Fibroblast of upper back skin (primary cell): ENCODE results near the gene XPNPEP1.
A peak's percentile ranks its signal among the peaks of the same experiment; 100 is the strongest.

Source experiments
- DNase-seq: peaks from one replicate; pipeline ENCODE4 v3.0.0-alpha.2; 2013

Gene XPNPEP1

GRCh38 chr10:109892117-109892516 is 31.2 kb downstream of the XPNPEP1 start:
- no peak for DNase-seq

- peak; percentile 28 for DNase-seq
These were observed 32.2 kb downstream of the XPNPEP1 start for GRCh38 chr10:109891105-109891504.

GRCh38 chr10:109889867-109890266 is 33.4 kb downstream of the XPNPEP1 start:
- peak; percentile 89 for DNase-seq

GRCh38 chr10:109887776-109888175 is 35.5 kb downstream of the XPNPEP1 start:
- DNase-seq, result no peak

GRCh38 chr10:109887243-109887642 is 36.1 kb downstream of the XPNPEP1 start:
- peak; percentile 69 for DNase-seq

GRCh38 chr10:109886781-109887140 is 36.5 kb downstream of the XPNPEP1 start:
- DNase-seq, result no peak

GRCh38 chr10:109886037-109886780 is 37.1 kb downstream of the XPNPEP1 start:
- no peak for DNase-seq

GRCh38 chr10:109883859-109884771 is 39.2 kb downstream of the XPNPEP1 start:
- peak; percentile 90 for DNase-seq

GRCh38 chr10:109882251-109883057 is 40.9 kb downstream of the XPNPEP1 start:
- DNase-seq, result no peak

GRCh38 chr10:109881769-109882057 is 41.6 kb downstream of the XPNPEP1 start:
- DNase-seq, result no peak

GRCh38 chr10:109880886-109881768 is 42.2 kb downstream of the XPNPEP1 start:
- no peak for DNase-seq

- DNase-seq, result no peak
These were observed 45.8 kb downstream of the XPNPEP1 start for GRCh38 chr10:109877546-109877945.

- no peak for DNase-seq
These were observed 47.2 kb downstream of the XPNPEP1 start for GRCh38 chr10:109875828-109876821.

GRCh38 chr10:109875151-109875568 is 48.2 kb downstream of the XPNPEP1 start:
- no peak for DNase-seq

GRCh38 chr10:109871476-109871875 is 51.8 kb downstream of the XPNPEP1 start:
- no peak for DNase-seq

GRCh38 chr10:109866995-109867635 is 56.2 kb downstream of the XPNPEP1 start:
- DNase-seq, result no peak

- no peak for DNase-seq
These were observed 56.9 kb downstream of the XPNPEP1 start for GRCh38 chr10:109866168-109866994.

GRCh38 chr10:109863775-109864174 is 59.5 kb downstream of the XPNPEP1 start:
- DNase-seq, result no peak

- DNase-seq, result no peak
These were observed 60.6 kb downstream of the XPNPEP1 start for GRCh38 chr10:109862738-109863137.

GRCh38 chr10:109862041-109862440 is 61.3 kb downstream of the XPNPEP1 start:
- DNase-seq, result no peak
